Activated CD4-positive, alpha-beta T cell treated with anti-CD3 and anti-CD28 coated beads, Interleukin-2, amount 50 U/mL, for 1 hour (primary cell): Measurements from ENCODE around the gene RAB7A.

Experiments used
- DNase-seq: peaks from one replicate; pipeline ENCODE4 v3.0.0-alpha.2; 2020

The RAB7A gene

GRCh38 chr3:128726023-128727016, at the start of gene RAB7A:
Gene RAB7A (plus strand): TSS chr3:128726183. CDS start chr3:128795368, 69,185 bp downstream.
- peak; percentile 96 for DNase-seq

- no peak for DNase-seq
These were observed 46.6 kb upstream of the RAB7A start for GRCh38 chr3:128679338-128679737.

GRCh38 chr3:128680603-128681368, 45.2 kb upstream of the RAB7A start:
- peak; percentile 99 for DNase-seq

- DNase-seq: no peak
These were observed 44.6 kb upstream of the RAB7A start for GRCh38 chr3:128681369-128681829.

GRCh38 chr3:128683957-128684356, 42.0 kb upstream of the RAB7A start:
- DNase-seq: no peak

GRCh38 chr3:128684986-128685726, 40.8 kb upstream of the RAB7A start:
- DNase-seq: no peak

GRCh38 chr3:128686465-128686864, 39.5 kb upstream of the RAB7A start:
- no peak for DNase-seq

- no peak for DNase-seq
These were observed 36.9 kb upstream of the RAB7A start for GRCh38 chr3:128689060-128689459.

GRCh38 chr3:128693696-128694095, 32.3 kb upstream of the RAB7A start:
- no peak for DNase-seq

GRCh38 chr3:128697341-128697740, 28.6 kb upstream of the RAB7A start:
- DNase-seq: no peak

GRCh38 chr3:128698211-128699047, 27.6 kb upstream of the RAB7A start:
- DNase-seq: peak; percentile 13

GRCh38 chr3:128701342-128702212, 24.4 kb upstream of the RAB7A start:
- DNase-seq: no peak

- DNase-seq: no peak
These were observed 23.6 kb upstream of the RAB7A start for GRCh38 chr3:128702391-128702790.

- no peak for DNase-seq
These were observed 22.4 kb upstream of the RAB7A start for GRCh38 chr3:128703561-128703960.

- no peak for DNase-seq
These were observed 19.8 kb upstream of the RAB7A start for GRCh38 chr3:128706086-128706615.

GRCh38 chr3:128707928-128708494, 18.0 kb upstream of the RAB7A start:
- DNase-seq: no peak

- no peak for DNase-seq
These were observed 16.9 kb upstream of the RAB7A start for GRCh38 chr3:128709038-128709437.

- DNase-seq: no peak
These were observed 16.3 kb upstream of the RAB7A start for GRCh38 chr3:128709506-128710210.

GRCh38 chr3:128710816-128711433, 15.1 kb upstream of the RAB7A start:
- no peak for DNase-seq
